HepG2 (cell line): ENCODE measurements around the gene GDNF.

Experiments
- ATF7-NPFF ChIP-seq: sonication (generic); formaldehyde crosslinking; IDR thresholded peaks from 2 replicates; pipeline ENCODE4 v1.8.1; 2023; ENCODE audit warnings: mild to moderate bottlenecking, low read depth, missing genetic modification reagents, moderate library complexity
- ELF4 ChIP-seq: sonication (generic); formaldehyde crosslinking; IDR thresholded peaks from 2 replicates; pipeline ENCODE4 v1.5.0; 2020; ENCODE audit warnings: missing genetic modification reagents, mild to moderate bottlenecking, moderate library complexity, borderline replicate concordance
- EP300 ChIP-seq, 3 experiments: sonication (generic) in 1 of 3; formaldehyde crosslinking in 1 of 3; IDR thresholded peaks; 2 replicates each; pipeline versions ENCODE4 v1.5.1 to v1.6.1; 2011 to 2020; ENCODE audit warnings: low read depth in 2 of 3, low read length in 2 of 3, borderline replicate concordance in 1 of 3, improper control_type of control experiment in 1 of 3, mild to moderate bottlenecking in 1 of 3, missing genetic modification reagents in 1 of 3, moderate library complexity in 1 of 3
- KLF13 ChIP-seq: sonication (generic); formaldehyde crosslinking; IDR thresholded peaks from 2 replicates; pipeline ENCODE4 v1.4.0; 2020; ENCODE audit warnings: mild to moderate bottlenecking, missing genetic modification reagents
- RNF2 ChIP-seq: fragments of 450-650 bp; conservative IDR thresholded peaks from 2 replicates; pipeline ENCODE4 v1.6.1; 2016; ENCODE audit warnings: low read depth
- THRA ChIP-seq: sonication (generic); formaldehyde crosslinking; IDR thresholded peaks from 2 replicates; pipeline ENCODE4 v1.4.0; 2020; ENCODE audit warnings: missing genetic modification reagents, borderline replicate concordance
- YY1 ChIP-seq: IDR thresholded peaks from 2 replicates; pipeline ENCODE4 v1.6.1; 2011; ENCODE audit warnings: low read length, low read depth, moderate library complexity, mild to moderate bottlenecking; ENCODE audit not compliant: insufficient read depth, insufficient replicate concordance
- ZBTB8A ChIP-seq: sonication (generic); formaldehyde crosslinking; IDR thresholded peaks from 2 replicates; pipeline ENCODE4 v1.4.0; 2020; ENCODE audit warnings: mild to moderate bottlenecking, low read depth, missing genetic modification reagents, borderline replicate concordance
- ZNF124 ChIP-seq: sonication (generic); formaldehyde crosslinking; IDR thresholded peaks from 2 replicates; pipeline ENCODE4 v1.4.0; 2020; ENCODE audit warnings: missing genetic modification reagents
- ZNF138 ChIP-seq: sonication (generic); formaldehyde crosslinking; IDR thresholded peaks from 2 replicates; pipeline ENCODE4 v1.5.0; 2020; ENCODE audit warnings: mild to moderate bottlenecking, low read depth, missing genetic modification reagents
- ZNF225 ChIP-seq: sonication (generic); formaldehyde crosslinking; IDR thresholded peaks from 2 replicates; pipeline ENCODE4 v1.4.0; 2020; ENCODE audit warnings: mild to moderate bottlenecking, missing genetic modification reagents
- ZNF318 ChIP-seq: sonication (generic); formaldehyde crosslinking; IDR thresholded peaks from 2 replicates; pipeline ENCODE4 v1.4.0; 2020; ENCODE audit warnings: mild to moderate bottlenecking, missing genetic modification reagents
- ZNF562 ChIP-seq: sonication (generic); formaldehyde crosslinking; IDR thresholded peaks from 2 replicates; pipeline ENCODE4 v1.8.0; 2022; ENCODE audit warnings: missing genetic modification reagents, borderline replicate concordance
- TF ChIP-seq, protein P1 (sequence below): sonication (generic); formaldehyde crosslinking; IDR thresholded peaks from 2 replicates; pipeline ENCODE4 v1.5.0; 2020; ENCODE audit warnings: mild to moderate bottlenecking, missing genetic modification reagents, moderate library complexity

GRCh38 chr5:37881359-37881758 is 41.5 kb upstream of the GDNF start:
- no peak for TF ChIP-seq KLF13
- TF ChIP-seq ZNF562 (CRISPR knock-in tag) = no peak
- TF ChIP-seq ZBTB8A (CRISPR knock-in tag) = no peak
- TF ChIP-seq RNF2 = no peak
- TF ChIP-seq, protein P1, sequence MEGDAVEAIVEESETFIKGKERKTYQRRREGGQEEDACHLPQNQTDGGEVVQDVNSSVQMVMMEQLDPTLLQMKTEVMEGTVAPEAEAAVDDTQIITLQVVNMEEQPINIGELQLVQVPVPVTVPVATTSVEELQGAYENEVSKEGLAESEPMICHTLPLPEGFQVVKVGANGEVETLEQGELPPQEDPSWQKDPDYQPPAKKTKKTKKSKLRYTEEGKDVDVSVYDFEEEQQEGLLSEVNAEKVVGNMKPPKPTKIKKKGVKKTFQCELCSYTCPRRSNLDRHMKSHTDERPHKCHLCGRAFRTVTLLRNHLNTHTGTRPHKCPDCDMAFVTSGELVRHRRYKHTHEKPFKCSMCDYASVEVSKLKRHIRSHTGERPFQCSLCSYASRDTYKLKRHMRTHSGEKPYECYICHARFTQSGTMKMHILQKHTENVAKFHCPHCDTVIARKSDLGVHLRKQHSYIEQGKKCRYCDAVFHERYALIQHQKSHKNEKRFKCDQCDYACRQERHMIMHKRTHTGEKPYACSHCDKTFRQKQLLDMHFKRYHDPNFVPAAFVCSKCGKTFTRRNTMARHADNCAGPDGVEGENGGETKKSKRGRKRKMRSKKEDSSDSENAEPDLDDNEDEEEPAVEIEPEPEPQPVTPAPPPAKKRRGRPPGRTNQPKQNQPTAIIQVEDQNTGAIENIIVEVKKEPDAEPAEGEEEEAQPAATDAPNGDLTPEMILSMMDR = no peak
- TF ChIP-seq ELF4 (CRISPR knock-in tag) = no peak
- TF ChIP-seq ZNF124 (CRISPR knock-in tag) = no peak
- no peak for TF ChIP-seq ZNF225 (CRISPR knock-in tag)
- no peak for TF ChIP-seq ZNF138 (CRISPR knock-in tag)
- TF ChIP-seq THRA (CRISPR knock-in tag) = no peak
- TF ChIP-seq ZNF318 (CRISPR knock-in tag) = no peak
- TF ChIP-seq YY1 = no peak
- no peak for TF ChIP-seq ATF7-NPFF (CRISPR knock-in tag)
- no peak for TF ChIP-seq EP300 (IDR thresholded peaks at IDR 0.05; ENCODE audit: low read depth in 2 of 2, low read length in 2 of 2)
- TF ChIP-seq EP300 (CRISPR knock-in tag; IDR thresholded peaks at IDR 0.05; ENCODE audit: borderline replicate concordance) = no peak
